Progenitor cell of endocrine pancreas (in vitro differentiated cells): ENCODE results near the gene BPIFB6. TPM values are rescaled to one million over a fixed set of nuclear protein-coding genes. Genes with fewer than 3 reads are reported as not detected.
A peak's percentile ranks its signal among the peaks of the same experiment; 100 is the strongest.

Source experiments
- DNase-seq: peaks from one replicate; pipeline ENCODE4 v3.0.0; 2021; ENCODE audit warnings: low spot score; ENCODE audit not compliant: unreplicated experiment
- H3K27ac Mint-ChIP-seq: 2 replicates; pipeline ENCODE4 v1.8.0; 2021; ENCODE audit warnings: mild to moderate bottlenecking, moderate library complexity, mixed read lengths
- H3K27me3 Mint-ChIP-seq: 2 replicates; pipeline ENCODE4 v1.8.0; 2021; ENCODE audit warnings: mixed read lengths
- H3K36me3 Mint-ChIP-seq: 2 replicates; pipeline ENCODE4 v1.8.0; 2022; ENCODE audit warnings: mixed read lengths; ENCODE audit not compliant: insufficient read depth
- H3K4me1 Mint-ChIP-seq: 2 replicates; pipeline ENCODE4 v1.8.0; 2021; ENCODE audit warnings: low read depth, mixed read lengths
- H3K4me3 Mint-ChIP-seq: 2 replicates; pipeline ENCODE4 v1.8.0; 2021; ENCODE audit warnings: low read depth, mild to moderate bottlenecking, moderate library complexity, mixed read lengths
- H3K9me3 Mint-ChIP-seq: 2 replicates; pipeline ENCODE4 v1.8.0; 2021; ENCODE audit warnings: low read depth, mixed read lengths
- total RNA-seq: library from RNA; stranded (reverse); gene quantifications from 2 replicates; pipeline ENCODE4 v1.2.1, GENCODE V29; 2021
- TF ChIP-seq, protein P1 (sequence below): fragments of 200-600 bp; sonication (generic); IDR thresholded peaks from one replicate; pipeline ENCODE4 v1.5.0; 2021; ENCODE audit warnings: antibody characterized with exemption, mild to moderate bottlenecking; ENCODE audit not compliant: unreplicated experiment

BPIFB6 gene
- total RNA-seq, 1 donor from 2014 or later: not detected

DNA sequence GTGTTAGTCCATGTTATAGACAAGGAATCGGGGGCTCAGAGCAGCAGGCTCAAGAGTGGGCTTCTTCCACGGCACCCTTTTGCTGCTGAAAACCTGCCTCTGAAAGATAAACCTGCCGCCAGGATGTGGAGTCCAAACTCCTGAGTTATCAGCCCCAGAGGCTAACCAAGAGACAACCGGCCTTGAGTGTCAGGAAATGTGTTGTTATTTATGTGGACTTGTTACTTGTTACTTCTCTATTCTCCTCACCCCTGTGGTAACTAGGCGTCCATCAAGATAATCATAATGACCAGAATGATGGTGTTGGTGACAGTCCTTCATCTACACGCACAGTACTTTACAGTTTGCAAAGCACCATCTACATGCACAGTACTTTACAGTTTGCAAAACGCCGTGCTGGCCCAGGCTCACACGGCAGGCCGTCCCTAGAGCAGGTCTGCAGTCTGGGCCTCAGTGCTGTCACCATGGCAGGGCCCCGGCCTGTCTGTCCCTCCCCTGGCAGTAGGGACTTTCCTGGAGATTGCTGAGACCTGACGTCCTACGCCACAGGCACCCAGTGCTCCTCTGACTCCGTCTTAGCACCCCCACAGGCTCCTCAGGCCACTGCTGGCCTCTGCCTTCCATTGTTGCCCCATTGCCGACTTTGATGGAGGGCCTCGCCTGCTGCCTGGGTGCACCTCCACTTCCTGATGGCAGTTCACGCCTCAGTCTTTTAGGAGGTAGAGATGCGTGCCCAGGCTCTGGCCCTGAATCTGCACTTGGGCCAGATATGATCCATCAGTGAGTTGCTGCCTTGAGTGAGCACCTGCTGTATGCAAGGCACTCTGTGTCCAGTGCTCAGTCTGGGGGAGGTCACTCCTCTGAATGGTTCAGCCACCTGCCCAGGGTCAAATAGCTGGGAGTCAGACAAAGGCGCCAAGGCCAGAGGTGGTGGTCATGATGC is 38.9 kb downstream of the BPIFB6 start:
- Mint-ChIP-seq H3K4me1 (no peaks in the 10 kb centered on the region), H3K4me3 (no peak overlapping the region), H3K27me3 (peaks cover 20% of the 10 kb centered on the region), H3K36me3 (no peaks in the 10 kb centered on the region), H3K9me3 (no peaks in the 10 kb centered on the region), H3K27ac (no peak overlapping the region)
- DNase-seq: no peak
- TF ChIP-seq, protein P1, sequence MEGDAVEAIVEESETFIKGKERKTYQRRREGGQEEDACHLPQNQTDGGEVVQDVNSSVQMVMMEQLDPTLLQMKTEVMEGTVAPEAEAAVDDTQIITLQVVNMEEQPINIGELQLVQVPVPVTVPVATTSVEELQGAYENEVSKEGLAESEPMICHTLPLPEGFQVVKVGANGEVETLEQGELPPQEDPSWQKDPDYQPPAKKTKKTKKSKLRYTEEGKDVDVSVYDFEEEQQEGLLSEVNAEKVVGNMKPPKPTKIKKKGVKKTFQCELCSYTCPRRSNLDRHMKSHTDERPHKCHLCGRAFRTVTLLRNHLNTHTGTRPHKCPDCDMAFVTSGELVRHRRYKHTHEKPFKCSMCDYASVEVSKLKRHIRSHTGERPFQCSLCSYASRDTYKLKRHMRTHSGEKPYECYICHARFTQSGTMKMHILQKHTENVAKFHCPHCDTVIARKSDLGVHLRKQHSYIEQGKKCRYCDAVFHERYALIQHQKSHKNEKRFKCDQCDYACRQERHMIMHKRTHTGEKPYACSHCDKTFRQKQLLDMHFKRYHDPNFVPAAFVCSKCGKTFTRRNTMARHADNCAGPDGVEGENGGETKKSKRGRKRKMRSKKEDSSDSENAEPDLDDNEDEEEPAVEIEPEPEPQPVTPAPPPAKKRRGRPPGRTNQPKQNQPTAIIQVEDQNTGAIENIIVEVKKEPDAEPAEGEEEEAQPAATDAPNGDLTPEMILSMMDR: no peak

GRCh38 chr20:33071198-33071597 is 39.8 kb downstream of the BPIFB6 start:
- TF ChIP-seq, protein P1: no peak
- Mint-ChIP-seq H3K27ac (peak overlapping the region; percentile 4), H3K4me3 (no peak overlapping the region), H3K4me1 (no peaks in the 10 kb centered on the region), H3K9me3 (no peaks in the 10 kb centered on the region), H3K36me3 (no peaks in the 10 kb centered on the region), H3K27me3 (peaks cover 23% of the 10 kb centered on the region)
- DNase-seq: no peak

DNA sequence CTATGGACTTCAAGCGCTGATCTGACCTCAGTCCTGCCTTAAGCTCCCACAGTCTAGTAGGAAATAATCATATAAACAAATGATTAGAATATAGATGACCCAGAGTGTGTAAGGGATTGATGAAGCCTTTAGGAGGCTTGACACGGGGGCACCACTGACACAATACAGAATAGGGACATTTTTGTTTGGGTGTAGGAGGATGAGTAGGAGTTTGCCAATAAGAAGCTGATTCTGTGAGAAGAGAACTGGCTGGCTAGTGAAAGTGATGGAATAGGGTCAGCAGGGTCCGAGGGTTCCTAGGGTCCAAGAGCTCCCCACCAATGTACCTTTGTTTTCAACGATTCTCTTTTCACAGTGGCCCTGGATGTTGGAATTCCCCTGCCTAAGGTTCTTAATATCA is 40.9 kb downstream of the BPIFB6 start:
- no peak for DNase-seq
- no peaks in the 10 kb centered on the region for H3K36me3 Mint-ChIP-seq
- H3K4me3 Mint-ChIP-seq: no peak overlapping the region
- TF ChIP-seq, protein P1: no peak
- no peak overlapping the region for H3K27ac Mint-ChIP-seq
- H3K27me3 Mint-ChIP-seq: peaks cover 23% of the 10 kb centered on the region
- no peaks in the 10 kb centered on the region for H3K4me1 Mint-ChIP-seq
- no peaks in the 10 kb centered on the region for H3K9me3 Mint-ChIP-seq

GRCh38 chr20:33072813-33073212 is 41.4 kb downstream of the BPIFB6 start:
- TF ChIP-seq, protein P1: no peak
- no peak for DNase-seq
- Mint-ChIP-seq H3K9me3 (no peaks in the 10 kb centered on the region), H3K36me3 (no peaks in the 10 kb centered on the region), H3K4me1 (no peaks in the 10 kb centered on the region), H3K4me3 (no peak overlapping the region), H3K27ac (no peak overlapping the region), H3K27me3 (peaks cover 23% of the 10 kb centered on the region)

GRCh38 chr20:33074675-33075074 is 43.2 kb downstream of the BPIFB6 start:
- no peaks in the 10 kb centered on the region for H3K9me3 Mint-ChIP-seq
- no peaks in the 10 kb centered on the region for H3K36me3 Mint-ChIP-seq
- TF ChIP-seq, protein P1: no peak
- H3K27me3 Mint-ChIP-seq: peaks cover 14% of the 10 kb centered on the region
- H3K4me3 Mint-ChIP-seq: no peak overlapping the region
- H3K4me1 Mint-ChIP-seq: no peaks in the 10 kb centered on the region
- H3K27ac Mint-ChIP-seq: no peak overlapping the region
- no peak for DNase-seq
